Fibroblast of mammary gland (primary cell): ENCODE data around the gene NIT1.
A peak's percentile ranks its signal among the peaks of the same experiment; 100 is the strongest.

ENCODE experiments used
- DNase-seq: peaks from one replicate; pipeline ENCODE4 v3.0.0-alpha.2; 2010; ENCODE audit warnings: low read depth
- H3K4me3 ChIP-seq: 2 replicates; pipeline ENCODE4 v1.5.1; 2011; ENCODE audit warnings: low read depth, mild to moderate bottlenecking, low read length, moderate library complexity; ENCODE audit not compliant: control insufficient read depth
- TF ChIP-seq, protein P1 (sequence below): conservative IDR thresholded peaks from 2 replicates; pipeline ENCODE4 v1.5.1; 2011; ENCODE audit warnings: low read depth, low read length, inconsistent platforms; ENCODE audit not compliant: control insufficient read depth, insufficient read depth

The NIT1 gene

GRCh38 chr1:161145832-161146231 is 27.9 kb downstream of the NIT1 start:
- H3K4me3 ChIP-seq, result no peak overlapping the region
- TF ChIP-seq, protein P1, sequence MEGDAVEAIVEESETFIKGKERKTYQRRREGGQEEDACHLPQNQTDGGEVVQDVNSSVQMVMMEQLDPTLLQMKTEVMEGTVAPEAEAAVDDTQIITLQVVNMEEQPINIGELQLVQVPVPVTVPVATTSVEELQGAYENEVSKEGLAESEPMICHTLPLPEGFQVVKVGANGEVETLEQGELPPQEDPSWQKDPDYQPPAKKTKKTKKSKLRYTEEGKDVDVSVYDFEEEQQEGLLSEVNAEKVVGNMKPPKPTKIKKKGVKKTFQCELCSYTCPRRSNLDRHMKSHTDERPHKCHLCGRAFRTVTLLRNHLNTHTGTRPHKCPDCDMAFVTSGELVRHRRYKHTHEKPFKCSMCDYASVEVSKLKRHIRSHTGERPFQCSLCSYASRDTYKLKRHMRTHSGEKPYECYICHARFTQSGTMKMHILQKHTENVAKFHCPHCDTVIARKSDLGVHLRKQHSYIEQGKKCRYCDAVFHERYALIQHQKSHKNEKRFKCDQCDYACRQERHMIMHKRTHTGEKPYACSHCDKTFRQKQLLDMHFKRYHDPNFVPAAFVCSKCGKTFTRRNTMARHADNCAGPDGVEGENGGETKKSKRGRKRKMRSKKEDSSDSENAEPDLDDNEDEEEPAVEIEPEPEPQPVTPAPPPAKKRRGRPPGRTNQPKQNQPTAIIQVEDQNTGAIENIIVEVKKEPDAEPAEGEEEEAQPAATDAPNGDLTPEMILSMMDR, result no peak
- no peak for DNase-seq

DNA sequence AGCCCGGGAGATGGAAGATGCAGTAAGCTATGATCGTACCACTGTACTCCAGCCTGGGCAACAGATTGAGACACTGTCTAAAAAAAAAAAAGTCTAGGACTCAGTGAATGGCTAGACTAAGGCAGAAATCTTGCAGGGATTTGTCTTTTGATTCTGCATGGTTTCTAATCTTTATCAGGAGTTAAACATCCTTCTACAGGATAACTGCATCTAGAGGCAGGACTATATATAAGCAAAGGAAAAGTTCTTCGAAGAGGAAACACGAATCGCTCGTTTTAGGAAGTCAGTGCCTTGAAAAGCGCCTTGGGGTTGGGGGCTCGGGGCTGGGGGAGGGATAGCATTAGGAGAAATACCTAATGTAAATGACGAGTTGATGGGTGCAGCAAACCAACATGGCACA is 35.3 kb downstream of the NIT1 start:
- TF ChIP-seq, protein P1, result no peak
- peak overlapping the region; percentile 99 for H3K4me3 ChIP-seq
- no peak for DNase-seq

- peak; percentile 90 for DNase-seq
- H3K4me3 ChIP-seq, result peak within 1 kb of the TSS; percentile 99
- TF ChIP-seq, protein P1, result no peak
Observed at GRCh38 chr1:161153682-161154337, 35.9 kb downstream of the NIT1 start, which contains the start of gene UFC1. UFC1 (plus strand) TSS chr1:161153978; CDS start chr1:161153998, 20 bp downstream.

DNA sequence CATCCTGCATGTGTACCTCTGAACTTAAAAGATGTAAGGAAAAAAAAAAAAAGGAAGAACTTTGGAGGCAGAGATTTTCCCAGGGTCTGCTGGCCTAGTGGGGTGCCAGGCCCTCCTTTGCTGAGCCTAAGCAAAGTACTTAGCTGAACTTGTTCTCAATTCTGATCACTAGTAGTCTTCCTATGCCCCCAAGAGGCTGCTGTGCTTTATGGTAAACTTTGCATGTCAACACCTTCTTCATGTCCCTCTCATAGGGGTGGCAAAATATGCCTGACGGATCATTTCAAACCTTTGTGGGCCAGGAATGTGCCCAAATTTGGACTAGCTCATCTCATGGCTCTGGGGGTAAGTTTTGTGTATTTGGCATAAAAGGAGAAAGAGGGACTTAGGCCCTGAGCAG is 40.0 kb downstream of the NIT1 start:
- H3K4me3 ChIP-seq, result no peak overlapping the region
- TF ChIP-seq, protein P1, result no peak
- no peak for DNase-seq

- H3K4me3 ChIP-seq, result no peak overlapping the region
- DNase-seq, result no peak
- TF ChIP-seq, protein P1, result no peak
Observed at GRCh38 chr1:161158316-161159010, 40.6 kb downstream of the NIT1 start.

- DNase-seq, result peak; percentile 84
Observed at GRCh38 chr1:161159087-161159912, 41.4 kb downstream of the NIT1 start, which contains the start of gene USP21. USP21 (plus strand) TSS chr1:161159500; CDS start chr1:161160641, 1,141 bp downstream.

More at GRCh38 chr1:161159087-161159912, 41.4 kb downstream of the NIT1 start, which contains the start of gene USP21:
- H3K4me3 ChIP-seq, result peak within 1 kb of the TSS; percentile 91
- TF ChIP-seq, protein P1, result peak; percentile 39
